ENCODE results near the gene MTMR11.

- TF ChIP-seq EZH2 (IDR thresholded peaks at IDR 0.05), result no peak
- TF ChIP-seq POLR2AphosphoS5 (IDR thresholded peaks at IDR 0.05; ENCODE audit: borderline replicate concordance, low read depth, low read length), result peak; percentile 90
- TF ChIP-seq FOXP2 (optimal IDR thresholded peaks at IDR 0.05; ENCODE audit: control extremely low read depth, extremely low read length, insufficient read depth), result no peak
Observed at GRCh38 chr1:149886396-149887195, 50.1 kb downstream of the MTMR11 start.

All from SK-N-MC (cell line).